Measurements from ENCODE around the gene NEUROD2.

NEUROD2 gene

DNA sequence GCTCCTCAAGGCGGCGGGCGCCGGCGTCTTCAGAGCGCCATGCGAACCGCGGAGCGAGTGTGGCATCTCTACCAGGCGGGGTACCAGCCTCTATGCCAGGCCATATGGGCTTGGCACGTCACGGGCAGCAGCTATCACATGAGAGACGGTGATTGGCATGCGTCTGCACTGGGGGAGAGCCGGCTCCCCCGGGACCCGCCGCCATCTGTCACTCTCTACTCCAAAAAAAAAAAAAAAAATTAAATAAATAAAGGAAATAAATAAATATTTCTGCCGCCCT, at the start of gene NEUROD2:
TSS of gene NEUROD2 (minus strand) at position 70 of the 280 bp plus-strand sequence. CDS start 1,321 bp downstream, outside the sequence.
- DNase-seq: no peak

GRCh38 chr17:39655105-39655504, 47.4 kb upstream of the NEUROD2 start:
- no peak for DNase-seq

GRCh38 chr17:39653662-39654331, 46.1 kb upstream of the NEUROD2 start:
- DNase-seq: no peak

- no peak for DNase-seq
These were observed 45.6 kb upstream of the NEUROD2 start for GRCh38 chr17:39653316-39653661.

GRCh38 chr17:39652587-39653315, 45.0 kb upstream of the NEUROD2 start:
- DNase-seq: no peak

- no peak for DNase-seq
These were observed 44.3 kb upstream of the NEUROD2 start for GRCh38 chr17:39651923-39652586.

DNA sequence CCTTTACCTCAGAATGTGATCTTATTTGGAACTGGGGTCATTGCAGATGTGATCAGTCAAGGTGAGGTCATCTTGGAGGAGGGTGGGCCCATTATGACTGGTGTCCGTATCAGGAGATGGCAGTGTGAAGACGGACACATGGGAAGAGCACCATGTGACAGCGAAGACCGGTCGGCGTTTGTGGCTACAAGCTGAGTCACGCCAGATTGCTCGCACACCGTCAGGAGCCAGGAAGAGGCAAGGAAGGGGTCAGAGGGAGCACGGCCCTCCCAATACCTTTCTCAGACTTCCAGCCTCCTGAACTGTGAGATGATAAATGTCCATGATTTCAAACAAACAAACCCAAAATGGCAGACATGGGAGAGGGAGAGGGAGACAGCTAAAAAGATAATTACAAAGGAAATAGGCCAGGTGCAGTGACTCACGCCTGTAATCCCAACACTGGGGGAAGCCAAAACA, 42.4 kb upstream of the NEUROD2 start:
- no peak for DNase-seq

GRCh38 chr17:39648616-39649366, 41.1 kb upstream of the NEUROD2 start:
- no peak for DNase-seq

GRCh38 chr17:39647256-39647655, 39.5 kb upstream of the NEUROD2 start:
- no peak for DNase-seq

DNA sequence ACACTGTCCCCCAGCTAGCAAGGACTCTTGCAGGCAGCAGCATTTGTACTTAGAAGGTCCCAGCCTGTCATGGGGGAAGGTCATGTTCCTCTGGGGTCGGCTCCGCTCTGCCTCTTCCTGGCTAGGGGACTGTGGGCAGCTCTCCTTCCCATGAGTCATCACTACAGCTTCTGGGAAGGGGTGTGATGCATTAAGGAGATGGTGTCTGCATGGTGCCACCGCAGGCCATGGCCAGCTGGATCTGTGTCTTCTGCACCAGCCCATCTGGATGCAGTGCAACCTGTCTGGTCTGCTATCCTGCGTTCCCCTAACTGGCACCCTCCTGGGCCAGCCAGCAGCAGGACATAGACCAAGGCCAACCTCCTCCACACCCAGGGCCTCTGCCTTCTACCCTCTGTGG, 35.6 kb upstream of the NEUROD2 start:
- no peak for DNase-seq

GRCh38 chr17:39642291-39643074, 34.8 kb upstream of the NEUROD2 start:
- no peak for DNase-seq

DNA sequence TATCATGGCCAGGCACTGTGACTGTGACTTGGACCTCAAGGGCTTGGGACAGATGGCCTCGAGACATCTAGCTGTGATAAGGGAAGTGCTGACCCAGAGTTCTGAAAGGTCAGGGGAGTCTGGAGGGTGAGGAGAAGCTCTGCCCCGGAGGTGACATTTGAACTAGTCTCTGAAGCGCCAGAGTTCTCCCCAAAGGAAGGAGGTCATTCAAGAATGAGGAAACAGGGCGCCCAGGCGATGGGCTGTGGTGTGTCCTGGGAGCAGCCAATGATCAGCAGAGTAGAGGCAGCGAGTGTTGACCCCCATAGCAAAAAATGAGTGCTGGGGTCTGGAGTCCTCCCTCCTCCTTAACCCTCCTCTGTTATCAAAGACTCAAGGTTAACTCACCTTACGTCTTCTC, 34.2 kb upstream of the NEUROD2 start:
- DNase-seq: no peak

GRCh38 chr17:39641097-39641496, 33.4 kb upstream of the NEUROD2 start:
- no peak for DNase-seq

DNA sequence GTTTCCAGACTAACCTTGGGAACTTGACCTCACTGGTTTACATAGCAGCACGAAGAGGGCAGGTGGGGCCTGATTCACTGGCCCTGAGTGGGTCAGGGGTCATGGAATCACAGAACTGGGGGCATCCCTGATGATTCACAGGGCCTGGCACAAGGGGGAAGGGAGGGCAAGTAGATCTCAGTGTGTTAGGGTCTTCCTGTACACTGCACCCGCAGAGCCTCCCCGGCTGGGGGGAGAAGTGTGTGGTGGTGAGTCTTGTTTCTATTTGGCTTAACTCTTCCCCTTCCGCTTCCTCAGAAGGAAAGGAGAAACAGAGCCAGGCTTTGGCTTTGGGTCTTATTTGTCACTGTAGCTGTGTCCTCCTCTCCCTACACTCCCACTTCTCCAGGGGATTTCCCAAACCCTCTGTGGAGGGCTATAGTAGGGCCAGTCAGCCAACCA, 32.9 kb upstream of the NEUROD2 start:
- DNase-seq: no peak

DNA sequence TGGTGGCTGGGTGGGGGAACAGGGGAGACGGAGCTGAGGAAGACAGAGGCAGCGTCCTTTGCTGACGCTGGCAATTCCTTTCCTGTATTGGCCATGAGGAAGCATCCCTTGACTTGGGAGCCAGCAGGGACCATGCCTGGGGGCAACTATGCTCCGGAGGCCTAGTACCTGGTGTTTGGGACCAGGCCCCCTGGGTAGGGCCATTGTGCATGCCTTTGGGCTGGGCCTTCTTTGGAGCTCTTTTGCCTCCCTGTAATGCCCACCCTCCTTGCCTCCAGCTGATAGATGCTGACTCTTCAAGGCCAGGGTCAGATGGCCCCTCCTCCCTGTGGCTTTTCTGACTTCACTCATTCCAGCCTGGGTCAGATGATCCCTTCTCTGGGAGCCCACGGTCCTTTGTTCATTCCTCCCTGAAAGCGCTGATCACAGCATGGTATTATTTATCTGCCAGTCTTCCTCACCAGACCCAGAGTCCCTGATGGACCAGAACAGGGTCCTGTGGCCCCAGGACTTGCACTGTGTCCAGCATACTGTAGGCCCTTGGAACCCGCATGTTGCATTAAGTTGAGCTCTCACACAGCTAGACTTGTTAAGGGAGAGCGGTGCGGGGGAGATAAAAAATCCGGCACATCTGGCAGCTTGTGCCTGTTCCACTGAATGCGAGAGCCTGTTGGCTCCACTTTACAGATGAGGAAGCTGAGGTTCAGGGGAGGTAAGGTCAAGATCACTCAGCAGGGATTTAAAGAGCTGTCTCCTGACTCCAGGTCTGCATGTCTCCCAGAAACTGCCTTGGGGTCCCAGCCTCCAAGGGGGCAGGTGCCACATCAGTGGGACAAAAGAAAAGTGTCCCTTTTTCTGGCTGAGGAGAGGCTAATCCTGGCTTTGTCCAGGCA, 32.1 kb upstream of the NEUROD2 start:
- no peak for DNase-seq

GRCh38 chr17:39639043-39639442, 31.3 kb upstream of the NEUROD2 start:
- no peak for DNase-seq

- DNase-seq: no peak
These were observed 30.6 kb upstream of the NEUROD2 start for GRCh38 chr17:39638317-39638716.

- peak; percentile 48 for DNase-seq
These were observed 29.4 kb upstream of the NEUROD2 start, which contains the start of gene STARD3 for GRCh38 chr17:39636927-39637736. STARD3 (plus strand) TSS chr17:39637144; CDS start chr17:39653532, 16,388 bp downstream.

- no peak for DNase-seq
These were observed 28.8 kb upstream of the NEUROD2 start for GRCh38 chr17:39636587-39636926.

DNA sequence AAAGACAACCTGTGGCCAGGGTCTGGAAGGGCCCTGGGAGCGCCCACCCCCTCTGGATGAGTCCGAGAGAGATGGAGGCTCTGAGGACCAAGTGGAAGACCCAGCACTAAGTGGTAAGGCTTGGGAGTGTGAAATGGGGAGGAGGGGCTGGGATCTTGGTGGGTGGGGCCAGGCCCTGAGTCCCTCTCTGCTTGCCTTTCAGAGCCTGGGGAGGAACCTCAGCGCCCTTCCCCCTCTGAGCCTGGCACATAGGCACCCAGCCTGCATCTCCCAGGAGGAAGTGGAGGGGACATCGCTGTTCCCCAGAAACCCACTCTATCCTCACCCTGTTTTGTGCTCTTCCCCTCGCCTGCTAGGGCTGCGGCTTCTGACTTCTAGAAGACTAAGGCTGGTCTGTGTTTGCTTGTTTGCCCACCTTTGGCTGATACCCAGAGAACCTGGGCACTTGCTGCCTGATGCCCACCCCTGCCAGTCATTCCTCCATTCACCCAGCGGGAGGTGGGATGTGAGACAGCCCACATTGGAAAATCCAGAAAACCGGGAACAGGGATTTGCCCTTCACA, 28.0 kb upstream of the NEUROD2 start:
- no peak for DNase-seq

All from NCI-H748 treated with DMSO at 0.1 percent for 48 hours (cell line).